HS-27A (cell line): Measurements from ENCODE around the gene SLC7A6OS.

ENCODE experiments used
- DNase-seq: peaks from one replicate; pipeline ENCODE4 v3.0.0-alpha.2; 2012; ENCODE audit warnings: low read depth, missing footprints

Gene SLC7A6OS

DNA sequence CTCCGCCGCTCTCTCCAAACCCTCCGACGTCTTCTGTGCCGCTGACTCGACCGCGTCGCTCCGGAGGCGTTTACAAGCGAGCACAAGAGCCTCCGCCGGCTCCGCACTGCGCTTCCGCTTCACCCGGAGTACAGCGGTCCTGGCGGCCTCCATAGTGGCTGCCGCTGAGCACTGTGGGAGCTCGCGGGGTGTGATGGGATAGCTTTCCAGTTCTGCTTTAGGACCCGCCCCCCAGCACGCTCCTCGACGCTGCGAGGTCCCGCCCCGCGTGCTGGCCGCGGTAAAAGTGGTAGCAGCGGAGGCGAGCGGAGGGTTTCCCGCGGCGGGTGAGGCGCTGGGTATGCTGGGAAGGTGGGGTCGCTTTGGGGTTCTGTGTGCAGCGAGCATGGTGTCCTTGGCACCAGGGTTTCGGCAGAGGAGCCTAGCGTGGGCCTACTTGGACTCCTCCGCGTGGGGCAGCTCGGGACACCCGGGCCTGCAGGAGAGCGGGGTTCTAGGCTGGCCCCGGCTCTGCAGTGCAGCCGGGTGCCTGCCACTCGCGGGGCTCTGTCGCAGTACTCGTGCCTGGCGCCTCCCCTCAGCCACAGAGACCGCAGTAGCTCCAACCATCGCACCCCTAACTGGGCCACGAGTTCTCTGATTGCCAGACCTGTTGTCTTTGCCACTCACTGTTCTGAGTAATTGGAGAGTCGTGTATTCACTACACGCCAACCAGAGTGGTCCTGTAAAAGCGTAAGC, at the start of gene SLC7A6OS, which contains the start of gene PRMT7:
TSS of gene SLC7A6OS (minus strand) at position 173 of the 738 bp plus-strand sequence. CDS start at position 153, 20 bp downstream.
TSS of gene PRMT7 (plus strand) at position 246 of the 738 bp plus-strand sequence. CDS start 4,961 bp downstream, outside the sequence.
- DNase-seq = peak; percentile 71

DNA sequence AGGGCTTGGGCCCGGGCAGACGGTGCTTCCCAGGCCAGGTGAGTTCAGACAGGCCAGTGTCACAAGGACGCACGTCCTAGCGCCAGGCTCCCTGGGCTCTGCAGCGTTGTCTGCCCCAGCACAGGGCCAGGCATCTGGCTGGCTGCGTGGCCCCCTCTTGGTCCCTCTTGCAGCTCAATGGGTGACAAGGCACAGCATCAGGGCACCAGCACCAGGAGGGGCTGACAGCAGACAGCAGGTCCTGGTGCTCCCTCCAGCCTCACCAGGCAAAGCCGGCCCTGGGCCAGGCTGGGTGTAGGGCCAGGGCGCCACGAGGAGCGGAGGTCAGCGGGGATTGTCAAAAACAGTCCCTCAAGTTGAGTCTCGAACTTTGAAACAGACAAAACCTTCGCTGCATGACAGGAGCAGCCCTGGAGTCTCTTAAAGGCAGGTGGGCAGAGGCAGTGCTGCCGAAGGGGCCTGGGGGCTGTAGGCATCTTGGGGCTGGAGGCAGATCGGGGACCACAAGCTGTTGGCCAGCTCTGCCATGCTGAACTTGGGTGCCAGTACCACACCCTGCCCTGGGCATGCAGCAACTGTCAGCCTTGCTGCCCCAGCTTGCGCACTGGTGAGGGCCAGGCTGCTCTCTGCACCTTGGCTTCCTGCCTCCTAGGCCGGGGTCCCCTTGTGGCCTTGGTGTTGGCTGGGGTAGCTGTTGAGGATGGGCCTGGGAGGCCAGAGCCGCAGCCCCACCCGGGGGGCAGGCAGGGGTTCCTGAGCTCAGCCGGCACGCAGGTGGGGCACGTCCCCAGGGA, 48.8 kb upstream of the SLC7A6OS start:
- no peak for DNase-seq

GRCh38 chr16:68358951-68359350, 48.2 kb upstream of the SLC7A6OS start:
- DNase-seq = no peak

- DNase-seq = no peak
Observed at GRCh38 chr16:68357923-68358322, 47.2 kb upstream of the SLC7A6OS start.

DNA sequence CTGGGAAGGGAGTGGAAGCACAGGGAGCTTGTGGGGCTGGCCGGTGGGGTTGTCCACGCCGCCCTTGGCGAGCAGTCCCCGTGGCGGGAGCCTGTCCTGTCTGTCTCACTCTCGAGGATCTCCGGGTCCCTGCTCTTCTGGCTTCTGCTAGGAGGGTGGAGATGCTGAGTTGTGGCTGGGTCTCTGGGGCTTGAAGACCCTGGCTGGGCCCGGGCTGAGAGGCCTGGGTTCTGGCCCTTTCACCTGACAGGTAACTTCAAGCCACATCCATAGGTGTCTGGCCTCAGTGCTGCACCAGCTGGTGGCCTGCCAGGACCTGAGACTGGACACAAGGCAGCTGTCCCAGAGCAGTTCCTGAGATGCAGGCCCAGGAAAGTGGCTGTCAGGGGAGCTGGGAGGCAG, 46.8 kb upstream of the SLC7A6OS start:
- DNase-seq = no peak

GRCh38 chr16:68356919-68357286, 46.2 kb upstream of the SLC7A6OS start:
- DNase-seq = no peak

DNA sequence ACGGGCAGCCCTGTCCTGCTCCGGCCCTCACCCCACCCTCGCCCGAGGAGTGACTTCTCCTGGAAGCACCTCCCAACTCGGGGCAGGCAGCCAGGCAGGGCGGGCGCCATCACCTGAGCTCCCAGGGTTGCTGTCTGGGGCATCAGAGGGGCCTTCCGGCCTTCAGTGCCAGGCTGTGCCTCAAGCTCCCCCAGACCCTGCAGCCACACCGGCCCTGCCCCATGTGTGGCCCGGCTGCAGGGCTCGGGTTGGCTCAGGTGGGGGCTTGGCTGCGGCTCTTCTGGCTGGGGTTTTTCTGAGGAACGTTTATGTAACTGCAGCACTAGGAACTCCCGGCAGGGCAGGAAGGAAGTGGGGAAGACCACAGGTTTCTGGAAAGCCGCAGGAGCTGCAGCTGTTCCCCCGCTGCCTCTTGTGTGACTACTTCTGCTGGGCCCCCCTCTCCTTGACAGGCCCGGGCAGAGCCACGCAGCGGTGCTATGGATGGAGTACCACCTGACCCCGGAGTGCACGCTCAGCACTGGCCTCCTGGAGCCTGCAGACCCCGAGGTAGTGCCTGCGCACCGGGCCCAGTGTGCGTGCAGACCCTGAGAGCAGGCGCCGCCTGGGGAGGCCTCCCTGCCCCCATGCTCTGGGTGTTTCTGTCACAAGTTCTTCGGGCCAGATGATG, 45.6 kb upstream of the SLC7A6OS start:
- DNase-seq = no peak

- no peak for DNase-seq
Observed at GRCh38 chr16:68355447-68356248, 44.9 kb upstream of the SLC7A6OS start.

DNA sequence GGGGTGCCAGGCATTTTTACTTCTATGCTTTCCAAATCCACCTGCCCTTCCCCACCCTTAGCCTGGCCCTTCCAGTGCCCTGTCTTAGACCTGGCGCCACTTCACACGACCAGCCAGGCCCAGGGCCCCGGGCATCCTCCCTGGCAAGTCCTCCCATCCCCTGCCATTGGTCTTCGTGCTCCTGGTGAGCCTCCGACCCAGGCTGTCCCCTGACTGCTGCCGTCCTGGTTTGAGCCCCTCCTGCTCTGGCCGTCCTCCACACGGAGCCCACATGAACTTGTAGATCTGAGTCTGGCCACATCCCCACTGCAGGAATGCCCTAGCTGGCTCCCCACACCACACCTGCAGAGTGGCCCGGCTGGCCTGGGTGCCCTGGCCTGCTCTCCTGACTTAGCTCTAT, 44.1 kb upstream of the SLC7A6OS start:
- DNase-seq = no peak

DNA sequence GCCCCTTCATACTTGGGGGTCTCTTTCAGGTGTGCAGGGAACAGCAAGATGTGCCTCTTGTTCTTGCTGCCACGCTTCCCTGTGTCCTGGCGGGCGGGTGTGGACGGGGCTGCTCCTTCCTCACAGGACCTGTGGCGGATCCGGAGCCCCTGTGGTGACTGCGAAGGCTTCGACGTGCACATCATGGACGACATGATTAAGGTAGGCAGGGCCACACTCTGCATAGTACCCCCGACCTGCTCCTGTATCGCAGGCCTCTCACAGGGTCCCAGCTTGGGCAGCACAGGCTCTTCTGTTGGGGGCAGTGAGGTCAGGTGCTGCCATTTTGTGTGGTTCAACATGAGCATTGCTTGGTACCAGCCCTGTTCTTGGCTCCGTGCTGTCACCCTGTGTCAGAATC, 42.6 kb upstream of the SLC7A6OS start:
- no peak for DNase-seq

DNA sequence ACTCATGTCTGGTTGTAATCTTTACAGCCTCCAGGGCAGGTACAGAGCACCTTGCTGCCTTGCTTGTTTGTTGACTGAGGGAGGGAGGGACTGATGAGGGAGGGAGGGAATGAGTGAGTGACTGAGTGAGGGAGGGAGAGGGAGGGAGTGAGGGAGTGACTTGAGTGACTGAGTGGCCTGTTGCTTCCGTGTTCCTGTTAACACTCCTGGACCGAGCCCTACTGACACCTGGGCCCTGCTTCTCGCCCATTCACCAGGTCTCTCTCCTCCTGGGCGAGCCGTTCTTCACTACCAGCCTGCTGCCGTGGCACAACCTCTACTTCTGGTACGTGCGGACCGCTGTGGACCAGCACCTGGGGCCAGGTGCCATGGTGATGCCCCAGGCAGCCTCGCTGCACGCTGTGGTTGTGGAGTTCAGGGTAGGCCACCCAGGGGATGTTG, 41.3 kb upstream of the SLC7A6OS start:
- no peak for DNase-seq

DNA sequence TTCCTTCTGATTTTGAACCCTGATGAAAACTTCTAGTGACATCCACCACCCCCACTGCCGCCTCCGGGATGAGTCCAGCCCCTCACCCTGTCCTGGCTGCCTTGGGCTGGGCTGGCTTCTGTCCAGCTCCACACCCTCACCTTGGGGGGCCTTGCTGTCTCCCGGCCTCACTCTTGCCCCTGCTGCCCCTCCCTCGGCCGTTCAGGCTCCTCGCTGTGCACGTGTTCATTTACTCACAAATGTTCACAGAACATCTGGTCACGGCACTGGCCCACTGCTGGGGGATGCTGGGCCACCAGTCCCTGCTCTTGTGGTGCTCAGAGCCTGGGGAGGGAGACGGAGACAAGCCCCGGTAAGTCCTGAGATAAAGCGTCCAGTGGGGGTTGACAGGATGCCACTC, 40.7 kb upstream of the SLC7A6OS start:
- no peak for DNase-seq

GRCh38 chr16:68350813-68351350, 40.1 kb upstream of the SLC7A6OS start:
- no peak for DNase-seq

DNA sequence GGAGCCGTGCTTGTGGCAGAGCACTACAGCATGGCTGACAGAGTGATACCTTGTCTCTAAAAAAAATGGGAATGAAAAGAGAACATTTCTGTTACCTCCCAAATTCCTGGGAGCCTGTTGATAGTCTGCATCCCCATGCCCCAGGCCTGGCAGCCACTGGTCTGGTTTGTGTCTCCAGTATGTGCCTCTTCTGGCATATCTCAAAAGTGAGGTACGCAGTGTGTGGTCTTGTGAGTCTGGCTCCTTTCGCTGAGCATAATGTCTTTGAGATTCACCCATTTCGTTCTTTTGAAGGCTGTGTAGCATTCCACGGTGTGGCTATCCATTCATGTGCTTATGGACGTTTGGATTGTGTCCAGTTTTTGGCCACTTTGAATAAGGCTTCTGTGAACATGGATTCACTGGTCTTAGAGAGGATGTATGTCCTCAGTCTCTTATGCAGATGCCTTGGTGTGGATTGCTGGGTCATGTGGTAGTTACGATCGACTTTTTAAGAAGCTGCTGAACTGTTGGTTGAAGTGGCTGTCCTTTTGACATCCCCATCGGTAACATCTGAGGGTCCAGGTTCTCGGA, 39.2 kb upstream of the SLC7A6OS start:
- DNase-seq = no peak

- DNase-seq = no peak
Observed at GRCh38 chr16:68348639-68349445, 38.1 kb upstream of the SLC7A6OS start.

- no peak for DNase-seq
Observed at GRCh38 chr16:68347605-68348004, 36.9 kb upstream of the SLC7A6OS start.

DNA sequence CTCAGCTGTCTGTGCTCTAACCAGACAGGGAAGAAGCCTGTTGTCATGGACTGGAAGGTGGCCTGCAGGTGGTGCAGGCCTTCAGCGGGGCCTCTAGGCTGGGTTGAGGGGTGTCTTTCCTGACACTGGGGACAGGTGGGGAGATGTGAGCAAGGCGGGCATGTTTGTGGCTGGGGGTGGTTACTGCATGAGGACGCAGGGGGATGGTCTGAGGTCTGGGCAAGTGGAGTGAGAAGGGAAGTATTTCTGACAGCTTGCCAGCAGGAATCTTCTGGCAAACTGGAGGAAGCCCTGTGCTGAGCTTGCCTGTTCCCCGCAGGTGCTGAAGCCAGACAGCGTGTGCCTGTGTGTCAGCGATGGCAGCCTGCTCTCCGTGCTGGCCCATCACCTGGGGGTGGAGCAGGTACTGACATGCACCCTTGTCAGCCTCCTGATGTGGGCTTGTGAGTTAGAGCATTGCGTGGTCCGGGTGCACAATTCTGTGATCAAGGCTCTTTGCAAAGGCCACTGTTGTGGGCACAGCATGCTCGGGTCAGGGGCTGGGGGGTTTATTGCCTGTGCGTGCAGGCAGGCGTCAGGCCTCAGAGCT, 36.2 kb upstream of the SLC7A6OS start:
- DNase-seq = no peak

- DNase-seq = no peak
Observed at GRCh38 chr16:68345958-68346635, 35.4 kb upstream of the SLC7A6OS start.

GRCh38 chr16:68345351-68345810, 34.6 kb upstream of the SLC7A6OS start:
- no peak for DNase-seq
